ENCODE measurements around the gene QRFP. TPM values are rescaled to one million over a fixed set of nuclear protein-coding genes. Genes with fewer than 3 reads are reported as not detected.

QRFP gene
- polyA plus RNA-seq, 2 of the 4 experiments (the other 2 are of a cell fraction) = not detected

- Histone ChIP-seq H3K4me1 (peaks cover 46% of the 10 kb centered on the region), H3K9me3 (no peaks in the 10 kb centered on the region), H3K27ac (peak overlapping the region; percentile 82 to 93; a peak in 5 of 6 replicates), H3K4me2 (no peak overlapping the region), H3K4me3 (no peak overlapping the region)
- DNase-seq (ENCODE audit: low read depth in 1 of 2, low spot score in 1 of 2) (no peak), ATAC-seq (no peak), FAIRE-seq (no peak)
- TF ChIP-seq MAX (IDR thresholded peaks at IDR 0.05) (no peak), ZC3H11A (IDR thresholded peaks at IDR 0.05) (no peak), POLR2AphosphoS2 (conservative IDR thresholded peaks at IDR 0.05; ENCODE audit: low read length) (no peak), HEYL (CRISPR knock-in tag; IDR thresholded peaks at IDR 0.05) (no peak), RNF2 (IDR thresholded peaks at IDR 0.05; ENCODE audit: borderline replicate concordance, low read depth) (no peak), ZSCAN20 (CRISPR knock-in tag; IDR thresholded peaks at IDR 0.05) (no peak), MYC (IDR thresholded peaks at IDR 0.05; ENCODE audit: borderline replicate concordance, low read length) (no peak), CEBPB (IDR thresholded peaks at IDR 0.05) (no peak), RCOR1 (IDR thresholded peaks at IDR 0.05; ENCODE audit: low read depth, low read length) (no peak), USF2 (IDR thresholded peaks at IDR 0.05) (no peak), CBX8 (IDR thresholded peaks at IDR 0.05) (no peak), BHLHE40 (IDR thresholded peaks at IDR 0.05; ENCODE audit: low read depth, low read length) (no peak), HES2 (IDR thresholded peaks at IDR 0.05) (no peak), RFX5 (IDR thresholded peaks at IDR 0.05) (no peak)
- 93% methylated on average over 20 of the region's 36 CpGs for WGBS (ENCODE audit: missing lambda C conversion rate)
- ChIA-PET POLR2A (no interaction called here), CTCF (interaction anchor here (0.9 to 4.7 kb wide), 8 partner anchors 10 to 230 kb away, joined by 3 to 34 read pairs (median 4); partner anchors contain the start of gene FIBCD1)
Observed at GRCh38 chr9:130929571-130930038, 33.0 kb upstream of the QRFP start.

GRCh38 chr9:130927995-130928900 is 31.6 kb upstream of the QRFP start:
- ATAC-seq (peak; percentile 60 to 72), FAIRE-seq (no peak), DNase-seq (ENCODE audit: low read depth in 1 of 2, low spot score in 1 of 2) (peak; percentile 81 to 83)
- Histone ChIP-seq H3K27ac (peak overlapping the region; percentile 82 to 93), H3K4me3 (peak overlapping the region; percentile 18; the same call in 2 of the 3 replicates), H3K4me2 (peak overlapping the region; percentile 91), H3K9me3 (no peaks in the 10 kb centered on the region), H3K4me1 (peaks cover 38% of the 10 kb centered on the region)
- ChIA-PET POLR2A (interaction anchor here (1.1 kb wide), 1 partner anchor 34 kb away, joined by 3 read pairs; no protein-coding TSS in a partner anchor), CTCF (interaction anchor here (0.8 to 5.2 kb wide), 16 partner anchors 10 to 229 kb away, joined by 3 to 32 read pairs (median 5); partner anchors contain the start of gene FIBCD1)
- 4% methylated on average over 5 of the region's 14 CpGs for WGBS (ENCODE audit: missing lambda C conversion rate)
- TF ChIP-seq FOSL2 (IDR thresholded peaks at IDR 0.05) (peak; percentile 49), FOSL2 (CRISPR knock-in tag; IDR thresholded peaks at IDR 0.05) (peak; percentile 62), MAZ (IDR thresholded peaks at IDR 0.05; ENCODE audit: borderline replicate concordance, low read depth, low read length) (no peak), JUN (IDR thresholded peaks at IDR 0.05) (peak in 1 of 2 experiments; percentile 53; a peak in 3 of 5 replicates), HOXB13 (CRISPR knock-in tag; IDR thresholded peaks at IDR 0.05; ENCODE audit: low read depth) (no peak), JUNB (IDR thresholded peaks at IDR 0.05) (peak; percentile 50; the same call in 1 of the 2 replicates), HOXB5 (CRISPR knock-in tag; IDR thresholded peaks at IDR 0.05) (peak; percentile 35; the same call in 1 of the 2 replicates)

GRCh38 chr9:130927338-130927737 is 30.7 kb upstream of the QRFP start:
- ChIA-PET POLR2A (interaction anchor here (1.1 kb wide), 1 partner anchor 35 kb away, joined by 3 read pairs; no protein-coding TSS in a partner anchor), CTCF (interaction anchor here (0.8 to 5.2 kb wide), 13 partner anchors 8 to 128 kb away, joined by 3 to 32 read pairs (median 7); no protein-coding TSS in a partner anchor)
- FAIRE-seq (no peak), ATAC-seq (no peak), DNase-seq (ENCODE audit: low read depth in 1 of 2, low spot score in 1 of 2) (no peak)
- WGBS (ENCODE audit: missing lambda C conversion rate) = 82% methylated on average over 9 of the region's 10 CpGs
- Histone ChIP-seq H3K4me3 (no peak overlapping the region), H3K27ac (peak overlapping the region; percentile 82 to 93), H3K9me3 (no peaks in the 10 kb centered on the region), H3K4me2 (peak overlapping the region; percentile 91), H3K4me1 (peaks cover 29% of the 10 kb centered on the region)
- no peak for TF ChIP-seq FOXS1 (CRISPR knock-in tag; IDR thresholded peaks at IDR 0.05)
- no peak for TF ChIP-seq BCL3 (IDR thresholded peaks at IDR 0.05)
- no peak for TF ChIP-seq BHLHE40 (IDR thresholded peaks at IDR 0.05; ENCODE audit: low read depth, low read length)
- no peak for TF ChIP-seq CBX8 (IDR thresholded peaks at IDR 0.05)
- no peak for TF ChIP-seq PBX3 (IDR thresholded peaks at IDR 0.05)
- no peak for TF ChIP-seq HES2 (IDR thresholded peaks at IDR 0.05)
- TF ChIP-seq ZSCAN20 (CRISPR knock-in tag; IDR thresholded peaks at IDR 0.05) = no peak
- TF ChIP-seq E2F6 (IDR thresholded peaks at IDR 0.05; ENCODE audit: borderline replicate concordance, low read depth) = no peak
- no peak for TF ChIP-seq EHF (CRISPR knock-in tag; IDR thresholded peaks at IDR 0.05)

Data from A549 (cell line).